ENCODE data around the gene TSPEAR. TPM values are rescaled to one million over a fixed set of nuclear protein-coding genes. Genes with fewer than 3 reads are reported as not detected.

Gene TSPEAR
- polyA plus RNA-seq, 1 of the 3 experiments (the other 2 are of a cell fraction): 0.08 TPM

DNA sequence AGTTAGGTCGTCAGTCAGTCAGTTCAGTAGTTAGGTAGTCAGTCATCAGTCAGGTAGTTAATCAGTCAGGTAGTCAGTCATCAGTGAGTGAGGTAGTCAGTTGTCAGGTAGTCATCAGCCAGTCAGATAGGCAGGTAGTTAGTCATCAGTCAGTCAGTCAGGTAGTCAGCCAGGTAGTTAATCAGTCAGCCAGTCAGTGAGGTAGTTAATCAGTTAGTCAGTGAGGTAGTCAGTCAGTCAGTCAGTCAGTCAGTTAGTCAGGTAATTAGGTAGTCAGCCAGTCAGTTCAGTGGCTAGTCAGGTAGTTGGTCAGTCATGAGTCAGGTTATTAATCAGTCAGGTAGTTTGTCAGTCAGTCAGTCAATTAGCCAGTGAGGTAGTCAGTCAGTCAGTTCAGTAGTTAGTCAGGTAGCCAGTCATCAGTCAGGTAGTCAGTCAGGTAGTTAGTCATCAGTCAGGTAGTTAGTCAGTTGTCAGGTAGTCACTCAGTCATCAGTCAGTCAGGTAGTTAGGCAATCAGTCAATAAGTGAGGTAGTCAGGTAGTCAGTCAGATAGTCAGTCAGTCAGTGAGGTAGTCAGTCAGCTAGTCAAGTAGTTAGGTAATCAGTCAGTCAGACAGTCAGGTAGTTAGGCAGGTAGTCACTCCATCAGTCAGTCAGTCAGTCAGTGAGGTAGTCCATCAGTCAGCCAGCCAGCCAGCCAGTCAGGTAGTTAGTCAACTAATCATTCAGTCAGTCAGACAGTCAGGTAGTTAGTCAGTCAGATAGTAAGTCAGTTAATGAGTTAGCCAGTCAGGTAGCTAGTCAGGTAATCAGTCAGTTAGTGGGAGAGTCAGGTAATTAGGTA, 187.6 kb downstream of the TSPEAR start:
- H3K27ac ChIP-seq (ENCODE audit: low read depth in 2 of 2, low read length in 1 of 2): no peak overlapping the region
- H3K4me2 ChIP-seq: no peak overlapping the region
- no peaks in the 10 kb centered on the region for H3K36me3 ChIP-seq (replicated peaks in 1 of 2; ENCODE audit: control insufficient read depth in 1 of 2, insufficient read depth in 2 of 2, low read length in 1 of 2)
- H3K4me1 ChIP-seq (ENCODE audit: control insufficient read depth in 1 of 2, insufficient read depth in 2 of 2, low read depth in 1 of 2, low read length in 1 of 2): peaks cover 0 to under 1% of the 10 kb centered on the region in 2 experiments; a peak in 1 of 4 replicates
- WGBS (ENCODE audit: low lambda C conversion rate): 0% methylated on average over 1 of the region's 1 CpG
- H3K9me3 ChIP-seq: no peaks in the 10 kb centered on the region
- DNase-seq: no peak
- no peaks in the 10 kb centered on the region for H3K9me2 ChIP-seq
- ChIA-PET POLR2A (no interaction called here), CTCF (no interaction called here)
- H3K9ac ChIP-seq: no peak overlapping the region
- H3K27me3 ChIP-seq (ENCODE audit: insufficient read depth): no peaks in the 10 kb centered on the region
- no peaks in the 10 kb centered on the region for H3F3A ChIP-seq (replicated peaks; ENCODE audit: insufficient read depth)
- no peak for TF ChIP-seq RAD21 (IDR thresholded peaks at IDR 0.05; ENCODE audit: low read length)
- no peak for TF ChIP-seq SIN3A (IDR thresholded peaks at IDR 0.05; ENCODE audit: borderline replicate concordance, low read depth, low read length)
- TF ChIP-seq MEF2A (IDR thresholded peaks at IDR 0.05; ENCODE audit: borderline replicate concordance, low read depth): no peak
- no peak for TF ChIP-seq FOSL2 (IDR thresholded peaks at IDR 0.05; ENCODE audit: borderline replicate concordance, low read depth)
- no peak for TF ChIP-seq TCF12 (IDR thresholded peaks at IDR 0.05)
- TF ChIP-seq YY1 (IDR thresholded peaks at IDR 0.05; ENCODE audit: low read depth): no peak
- no peak for TF ChIP-seq FOXJ3 (CRISPR knock-in tag; IDR thresholded peaks at IDR 0.05)
- TF ChIP-seq, protein P1, sequence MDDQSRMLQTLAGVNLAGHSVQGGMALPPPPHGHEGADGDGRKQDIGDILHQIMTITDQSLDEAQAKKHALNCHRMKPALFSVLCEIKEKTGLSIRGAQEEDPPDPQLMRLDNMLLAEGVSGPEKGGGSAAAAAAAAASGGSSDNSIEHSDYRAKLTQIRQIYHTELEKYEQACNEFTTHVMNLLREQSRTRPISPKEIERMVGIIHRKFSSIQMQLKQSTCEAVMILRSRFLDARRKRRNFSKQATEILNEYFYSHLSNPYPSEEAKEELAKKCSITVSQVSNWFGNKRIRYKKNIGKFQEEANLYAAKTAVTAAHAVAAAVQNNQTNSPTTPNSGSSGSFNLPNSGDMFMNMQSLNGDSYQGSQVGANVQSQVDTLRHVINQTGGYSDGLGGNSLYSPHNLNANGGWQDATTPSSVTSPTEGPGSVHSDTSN (IDR thresholded peaks at IDR 0.05): no peak
- TF ChIP-seq, protein P2, sequence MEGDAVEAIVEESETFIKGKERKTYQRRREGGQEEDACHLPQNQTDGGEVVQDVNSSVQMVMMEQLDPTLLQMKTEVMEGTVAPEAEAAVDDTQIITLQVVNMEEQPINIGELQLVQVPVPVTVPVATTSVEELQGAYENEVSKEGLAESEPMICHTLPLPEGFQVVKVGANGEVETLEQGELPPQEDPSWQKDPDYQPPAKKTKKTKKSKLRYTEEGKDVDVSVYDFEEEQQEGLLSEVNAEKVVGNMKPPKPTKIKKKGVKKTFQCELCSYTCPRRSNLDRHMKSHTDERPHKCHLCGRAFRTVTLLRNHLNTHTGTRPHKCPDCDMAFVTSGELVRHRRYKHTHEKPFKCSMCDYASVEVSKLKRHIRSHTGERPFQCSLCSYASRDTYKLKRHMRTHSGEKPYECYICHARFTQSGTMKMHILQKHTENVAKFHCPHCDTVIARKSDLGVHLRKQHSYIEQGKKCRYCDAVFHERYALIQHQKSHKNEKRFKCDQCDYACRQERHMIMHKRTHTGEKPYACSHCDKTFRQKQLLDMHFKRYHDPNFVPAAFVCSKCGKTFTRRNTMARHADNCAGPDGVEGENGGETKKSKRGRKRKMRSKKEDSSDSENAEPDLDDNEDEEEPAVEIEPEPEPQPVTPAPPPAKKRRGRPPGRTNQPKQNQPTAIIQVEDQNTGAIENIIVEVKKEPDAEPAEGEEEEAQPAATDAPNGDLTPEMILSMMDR (IDR thresholded peaks at IDR 0.05): no peak
- no peak for TF ChIP-seq CHD2 (IDR thresholded peaks at IDR 0.05; ENCODE audit: low read length, partially characterized antibody)
- no peak overlapping the region for H3K4me3 ChIP-seq (ENCODE audit: low read depth in 2 of 2, low read length in 1 of 2)
- H2AFZ ChIP-seq (ENCODE audit: low read depth): no peak overlapping the region
- H3K79me2 ChIP-seq (ENCODE audit: insufficient read depth): peaks cover 1% of the 10 kb centered on the region; the same call in 1 of the 2 replicates
- H4K20me1 ChIP-seq (ENCODE audit: insufficient read depth): no peaks in the 10 kb centered on the region

DNA sequence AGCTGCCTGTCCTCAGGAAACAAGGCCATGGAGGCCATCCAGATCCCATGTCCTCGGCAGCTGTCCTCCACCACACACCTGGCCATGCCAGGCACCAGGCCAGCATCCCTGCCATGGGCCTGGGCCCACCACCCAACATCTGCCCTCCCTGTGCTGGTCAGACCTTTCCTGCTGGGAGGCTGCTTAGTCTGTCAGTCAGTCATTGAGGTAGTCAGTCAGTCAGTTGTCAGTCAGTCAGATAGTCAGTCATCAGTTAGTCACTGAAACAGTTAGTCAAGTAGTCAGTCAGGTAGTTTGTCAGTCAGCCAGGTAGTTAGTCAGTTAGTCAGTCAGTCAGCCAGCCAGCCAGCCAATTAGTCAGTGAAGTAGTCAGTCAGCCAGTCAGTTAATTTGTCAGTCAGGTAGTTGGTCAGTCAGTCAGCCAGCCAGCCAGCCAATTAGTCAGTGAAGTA, 188.6 kb downstream of the TSPEAR start:
- no peak for DNase-seq
- H3K79me2 ChIP-seq (ENCODE audit: insufficient read depth): peaks cover 11% of the 10 kb centered on the region; the same call in 1 of the 2 replicates
- no peaks in the 10 kb centered on the region for H3F3A ChIP-seq (replicated peaks; ENCODE audit: insufficient read depth)
- H3K9ac ChIP-seq: no peak overlapping the region
- H3K36me3 ChIP-seq (replicated peaks in 1 of 2; ENCODE audit: control insufficient read depth in 1 of 2, insufficient read depth in 2 of 2, low read length in 1 of 2): no peaks in the 10 kb centered on the region
- peaks cover 0 to 8% of the 10 kb centered on the region in 2 experiments; a peak in 1 of 4 replicates for H3K4me1 ChIP-seq (ENCODE audit: control insufficient read depth in 1 of 2, insufficient read depth in 2 of 2, low read depth in 1 of 2, low read length in 1 of 2)
- no peaks in the 10 kb centered on the region for H3K9me3 ChIP-seq
- no peak overlapping the region for H3K4me2 ChIP-seq
- H3K27ac ChIP-seq (ENCODE audit: low read depth in 2 of 2, low read length in 1 of 2): no peak overlapping the region
- no peak overlapping the region for H3K4me3 ChIP-seq (ENCODE audit: low read depth in 2 of 2, low read length in 1 of 2)
- H3K27me3 ChIP-seq (ENCODE audit: insufficient read depth): no peaks in the 10 kb centered on the region
- no peaks in the 10 kb centered on the region for H3K9me2 ChIP-seq
- WGBS (ENCODE audit: low lambda C conversion rate): no CpG with 5 or more reads among the region's 1 CpG
- CTCF ChIA-PET: interaction anchor here (1.8 kb wide), 1 partner anchor 12 kb away, joined by 6 read pairs; no protein-coding TSS in a partner anchor
- POLR2A ChIA-PET: no interaction called here
- H2AFZ ChIP-seq (ENCODE audit: low read depth): no peak overlapping the region
- no peaks in the 10 kb centered on the region for H4K20me1 ChIP-seq (ENCODE audit: insufficient read depth)
- TF ChIP-seq YY1 (IDR thresholded peaks at IDR 0.05; ENCODE audit: low read depth) (no peak), RXRA (IDR thresholded peaks at IDR 0.05; ENCODE audit: borderline replicate concordance, low read depth) (no peak), POLR2AphosphoS5 (IDR thresholded peaks at IDR 0.05; ENCODE audit: low read depth, low read length) (no peak), TAF1 (IDR thresholded peaks at IDR 0.05; ENCODE audit: borderline replicate concordance, low read depth, low read length) (no peak), FOSL2 (IDR thresholded peaks at IDR 0.05; ENCODE audit: borderline replicate concordance, low read depth) (no peak), JUND (IDR thresholded peaks at IDR 0.05) (no peak), GATA2 (CRISPR knock-in tag; IDR thresholded peaks at IDR 0.05) (no peak), EZH2phosphoT487 (IDR thresholded peaks at IDR 0.05; ENCODE audit: borderline replicate concordance, low read depth) (no peak), ZBTB33 (IDR thresholded peaks at IDR 0.05; ENCODE audit: borderline replicate concordance, low read depth) (no peak), TEAD4 (IDR thresholded peaks at IDR 0.05; ENCODE audit: borderline replicate concordance, insufficient read depth) (no peak), NFIC (IDR thresholded peaks at IDR 0.05; ENCODE audit: borderline replicate concordance) (no peak), ELF1 (IDR thresholded peaks at IDR 0.05) (no peak)
- TF ChIP-seq, protein P3, sequence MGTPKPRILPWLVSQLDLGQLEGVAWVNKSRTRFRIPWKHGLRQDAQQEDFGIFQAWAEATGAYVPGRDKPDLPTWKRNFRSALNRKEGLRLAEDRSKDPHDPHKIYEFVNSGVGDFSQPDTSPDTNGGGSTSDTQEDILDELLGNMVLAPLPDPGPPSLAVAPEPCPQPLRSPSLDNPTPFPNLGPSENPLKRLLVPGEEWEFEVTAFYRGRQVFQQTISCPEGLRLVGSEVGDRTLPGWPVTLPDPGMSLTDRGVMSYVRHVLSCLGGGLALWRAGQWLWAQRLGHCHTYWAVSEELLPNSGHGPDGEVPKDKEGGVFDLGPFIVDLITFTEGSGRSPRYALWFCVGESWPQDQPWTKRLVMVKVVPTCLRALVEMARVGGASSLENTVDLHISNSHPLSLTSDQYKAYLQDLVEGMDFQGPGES (IDR thresholded peaks at IDR 0.05; ENCODE audit: low read depth, low read length): no peak

Measured in SK-N-SH (cell line).